Measurements from ENCODE around the gene PLAC8L1. TPM values are rescaled to one million over a fixed set of nuclear protein-coding genes. Genes with fewer than 3 reads are reported as not detected.
"Not testable (repeated sequence)": the region's sequence is repeated elsewhere in the genome, so short reads cannot be mapped to it uniquely, and the experiment has no call there.

The PLAC8L1 gene, protein sequence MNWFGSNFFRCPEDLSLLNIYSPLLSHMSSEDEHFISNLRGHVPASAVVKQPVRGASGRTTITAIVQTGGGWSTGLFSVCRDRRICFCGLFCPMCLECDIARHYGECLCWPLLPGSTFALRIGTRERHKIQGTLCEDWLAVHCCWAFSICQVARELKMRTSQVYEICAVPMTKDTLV
- not detected in 2 replicates for total RNA-seq (2014; rRNA removed; shearing (Covaris generic))
- polyA plus RNA-seq (2015; cell fraction: cytosol; rRNA removed) = 0.30 and 0.42 TPM in 2 replicates
- 0.75 and 0.79 TPM in 2 replicates for polyA plus RNA-seq (2015; cell fraction: nucleus; rRNA removed)

DNA sequence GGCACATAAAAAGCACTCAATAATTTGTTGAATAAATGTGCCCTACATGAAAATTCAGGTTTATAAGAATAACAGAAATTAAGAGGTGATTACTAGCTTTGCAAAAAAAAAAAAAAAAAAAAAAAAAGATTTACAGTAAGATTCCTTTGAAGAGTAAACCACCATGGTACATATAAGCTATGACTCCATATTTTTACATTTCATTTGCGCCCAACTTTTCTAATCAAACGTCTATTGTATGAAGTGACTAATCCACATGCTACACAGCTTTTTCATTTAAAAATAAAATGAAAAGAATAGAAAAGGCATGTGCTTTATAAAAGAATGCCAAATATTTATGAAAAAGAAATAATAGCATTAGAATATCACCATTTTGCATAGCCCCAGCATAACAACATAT is at the start of gene PLAC8L1:
Gene PLAC8L1 (minus strand): TSS at position 101 of the 400 bp plus-strand sequence. CDS start 1,266 bp downstream, outside the sequence.
- no peak for DNase-seq (ENCODE audit: low read depth)

DNA sequence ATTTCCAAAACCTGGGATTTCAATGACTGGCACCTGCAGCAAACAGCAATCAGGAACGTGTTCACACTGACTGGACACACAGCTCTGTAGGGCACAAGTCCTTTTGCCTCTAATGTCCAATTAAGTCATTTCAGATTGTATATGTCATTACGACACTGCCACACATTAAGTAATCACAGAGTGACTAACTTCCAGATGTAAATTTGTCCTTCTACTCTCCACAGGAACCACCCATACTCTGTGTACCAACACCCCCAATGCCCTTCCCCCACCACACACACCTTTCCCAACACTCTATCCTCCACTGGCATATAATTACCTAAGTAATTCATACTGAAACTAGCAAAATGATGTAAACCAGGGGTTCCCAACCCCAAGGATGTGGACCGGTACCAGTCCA is 46.6 kb upstream of the PLAC8L1 start:
- DNase-seq (ENCODE audit: low read depth) = no peak

DNA sequence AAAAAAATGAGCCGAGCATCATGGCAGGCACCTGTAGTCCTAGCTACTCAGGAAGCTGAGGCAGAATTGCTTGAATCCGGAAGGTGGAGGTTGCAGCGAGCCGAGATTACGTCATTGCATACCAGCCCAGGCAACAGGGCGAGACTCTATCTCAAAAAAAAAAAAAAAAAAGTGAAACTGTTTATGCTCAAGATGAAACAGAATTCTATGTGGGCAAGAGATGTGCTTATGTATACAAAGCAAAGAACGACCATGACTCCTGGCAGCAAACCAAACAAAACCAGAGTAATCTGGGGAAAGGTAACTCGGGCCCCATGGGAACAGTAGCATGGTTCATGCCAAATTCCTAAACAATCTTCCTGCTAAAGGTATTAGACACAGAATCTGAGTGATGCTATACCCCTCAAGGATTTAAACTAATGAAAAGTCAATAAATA is 32.6 kb upstream of the PLAC8L1 start:
- DNase-seq (ENCODE audit: low read depth) = no peak

DNA sequence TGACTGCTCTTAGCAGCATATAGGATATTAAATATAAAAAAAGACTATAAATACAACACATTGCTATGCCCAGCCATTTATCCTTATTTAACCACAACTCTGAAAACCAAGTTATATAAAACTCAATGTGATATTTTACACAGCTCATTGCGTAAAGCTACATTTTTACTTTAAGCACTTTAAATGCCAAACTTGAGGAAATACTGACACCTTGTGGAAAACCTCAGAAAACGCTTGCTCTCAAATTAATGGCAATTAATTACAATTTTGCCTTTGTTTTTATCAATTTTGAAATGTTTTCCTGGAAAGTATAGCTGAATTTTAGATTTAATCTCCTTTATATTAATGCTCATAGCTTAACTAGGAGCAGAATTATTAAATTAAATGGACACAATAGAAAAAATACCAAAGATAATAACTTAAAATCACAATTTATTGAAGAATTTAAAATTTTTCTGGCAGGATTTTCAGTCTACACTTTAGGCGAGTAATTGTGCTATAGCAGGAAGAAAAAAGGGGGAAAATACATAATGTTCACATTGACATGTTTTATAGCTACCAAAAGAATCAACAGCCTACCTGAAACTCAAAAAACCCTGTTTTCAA is 25.2 kb upstream of the PLAC8L1 start:
- DNase-seq (ENCODE audit: low read depth) = no peak

DNA sequence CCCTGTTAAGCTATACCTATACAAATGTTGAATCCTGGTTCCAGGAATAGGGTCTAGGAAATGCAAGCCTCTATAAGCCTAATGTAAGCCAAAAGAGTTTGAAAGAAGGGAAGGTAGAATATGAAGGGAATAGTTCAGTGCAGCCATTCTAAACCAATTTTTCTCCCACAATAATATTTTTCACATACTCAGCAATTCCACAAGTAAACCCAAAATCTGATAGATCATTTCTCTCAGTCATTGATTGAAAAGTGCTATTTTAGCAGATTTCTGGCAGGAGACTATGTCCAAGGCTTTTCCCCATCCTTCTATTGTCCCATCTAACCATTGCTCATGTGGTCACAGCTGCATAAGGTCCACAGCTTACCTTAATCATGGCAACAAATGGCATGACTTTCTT is 20.7 kb upstream of the PLAC8L1 start:
- DNase-seq (ENCODE audit: low read depth) = no peak

DNA sequence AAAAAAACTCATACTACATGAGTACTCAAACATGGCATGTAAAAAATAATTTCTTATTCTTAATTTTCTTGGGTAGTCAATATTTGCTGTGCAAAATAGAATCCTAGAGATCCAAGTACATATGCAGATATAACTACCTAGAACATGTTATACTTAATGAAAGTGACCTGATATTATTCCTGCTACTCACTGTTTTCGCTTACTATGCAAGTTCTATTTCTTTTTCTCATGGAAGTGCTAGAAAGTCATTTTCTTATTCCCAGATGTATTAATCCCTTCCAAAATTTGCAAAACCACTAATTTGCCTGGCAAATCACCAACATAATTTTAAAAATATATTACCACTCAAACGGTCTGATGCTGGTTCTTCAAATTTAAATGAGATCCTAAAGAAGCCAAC is 19.2 kb upstream of the PLAC8L1 start:
- no peak for DNase-seq (ENCODE audit: low read depth)

DNA sequence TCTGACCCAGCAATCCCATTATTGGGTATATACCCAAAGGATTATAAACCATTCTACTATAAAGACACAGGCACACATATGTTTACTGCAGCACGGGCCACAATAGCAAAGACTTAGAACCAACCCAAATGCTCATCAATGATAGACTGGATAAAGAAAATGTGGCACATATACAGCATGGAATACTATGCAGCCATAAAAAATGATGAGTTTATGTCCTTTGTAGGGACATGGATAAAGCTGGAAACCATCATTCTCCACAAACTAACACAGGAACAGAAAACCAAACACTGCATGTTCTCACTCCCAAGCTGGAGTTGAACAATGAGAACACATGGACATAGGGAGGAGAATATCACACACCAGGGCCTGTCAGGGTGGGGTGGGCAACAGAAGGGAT is 16.1 kb upstream of the PLAC8L1 start:
- not testable (repeated sequence) for DNase-seq (ENCODE audit: low read depth)

DNA sequence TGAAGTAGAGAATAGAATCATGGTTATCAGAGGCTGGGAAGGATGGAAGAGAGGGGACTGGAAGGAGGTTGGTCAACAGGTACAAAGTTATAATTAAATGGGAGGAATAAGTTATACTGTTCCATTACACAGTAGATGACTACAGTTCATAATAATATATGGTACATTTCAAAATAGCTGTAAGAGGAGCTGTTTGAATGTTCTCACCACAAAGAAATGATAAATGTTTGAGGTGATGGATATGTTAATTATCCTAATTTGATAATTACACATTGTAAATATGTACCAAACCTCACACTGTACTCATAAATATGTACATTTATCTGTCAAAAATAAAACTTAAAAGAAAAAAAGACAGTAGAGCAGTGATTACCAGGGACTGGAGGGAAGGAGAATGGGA is 12.9 kb upstream of the PLAC8L1 start:
- no peak for DNase-seq (ENCODE audit: low read depth)

DNA sequence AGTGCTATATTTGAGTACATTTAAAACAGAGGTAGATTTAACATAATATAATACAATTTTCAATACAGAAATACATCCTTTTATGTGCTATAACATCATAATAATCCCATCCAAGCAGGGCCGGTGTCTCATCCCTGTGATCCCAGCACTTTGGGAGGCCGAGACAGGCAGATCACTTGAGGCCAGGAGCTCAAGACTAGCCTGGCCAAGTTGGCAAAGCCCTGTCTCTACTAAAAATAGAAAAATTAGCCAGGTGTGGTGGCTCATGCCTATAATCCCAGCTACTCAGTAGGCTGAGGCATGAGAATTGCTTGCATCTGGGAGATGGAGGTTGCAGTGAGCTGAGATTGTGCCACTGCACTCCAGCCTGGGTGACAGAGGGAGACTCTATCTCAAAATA is 11.8 kb upstream of the PLAC8L1 start:
- not testable (repeated sequence) for DNase-seq (ENCODE audit: low read depth)

DNA sequence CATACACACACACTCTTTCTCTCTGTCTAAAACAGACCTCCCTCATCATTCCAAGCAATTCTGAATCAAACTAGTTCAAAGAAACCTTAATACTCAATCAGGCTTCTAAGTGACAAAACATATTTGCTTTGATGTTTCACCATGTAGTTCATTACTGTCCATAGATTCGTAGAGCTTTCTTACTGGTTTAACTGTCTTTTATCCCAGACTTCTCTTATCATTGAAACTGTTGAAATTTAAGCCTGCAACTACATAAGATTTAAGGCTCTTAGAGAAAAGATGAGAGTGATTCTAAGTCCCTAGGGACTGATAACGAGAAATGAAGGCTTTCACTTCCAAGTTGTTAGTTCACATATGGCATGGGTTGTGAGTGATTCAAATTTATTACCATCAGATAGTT is 11.0 kb upstream of the PLAC8L1 start:
- no peak for DNase-seq (ENCODE audit: low read depth)

DNA sequence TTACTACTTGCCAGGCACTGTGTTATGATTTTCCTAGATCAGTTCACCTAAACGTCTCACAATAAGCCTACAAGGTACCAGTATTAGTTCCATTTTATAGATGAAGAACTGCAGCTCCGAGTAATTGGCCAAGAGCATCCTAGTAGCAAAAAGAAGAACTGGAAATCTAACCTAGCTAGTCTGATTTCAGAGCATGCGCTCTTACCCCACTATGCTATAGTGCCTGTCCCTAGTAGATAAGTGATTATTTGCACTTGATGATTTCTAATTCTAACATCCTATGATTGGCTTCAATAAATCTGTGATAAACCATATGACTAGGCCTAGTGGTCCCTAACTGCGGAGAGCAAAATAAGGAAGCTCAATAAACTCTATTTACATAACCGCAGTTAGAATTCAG is 7.1 kb upstream of the PLAC8L1 start:
- DNase-seq (ENCODE audit: low read depth) = no peak

DNA sequence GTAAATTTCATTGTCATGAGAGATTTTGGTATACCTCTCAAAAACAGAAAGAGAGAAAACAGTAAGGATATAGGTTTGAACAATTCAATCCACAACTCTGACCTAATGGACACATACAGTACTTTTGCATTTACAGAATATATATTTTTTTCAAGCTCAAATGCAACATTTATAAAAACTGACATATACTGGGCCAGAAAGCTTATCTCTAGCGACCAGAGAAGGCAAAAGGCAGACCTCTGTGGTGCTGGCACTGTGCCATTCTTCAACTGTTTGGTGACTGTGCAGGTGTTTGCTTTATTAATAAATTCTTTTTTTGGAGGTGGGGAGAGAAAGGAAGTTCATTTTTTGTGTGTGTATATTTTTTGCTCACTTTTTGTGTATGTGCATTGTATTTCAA is 6.0 kb upstream of the PLAC8L1 start:
- DNase-seq (ENCODE audit: low read depth) = no peak

DNA sequence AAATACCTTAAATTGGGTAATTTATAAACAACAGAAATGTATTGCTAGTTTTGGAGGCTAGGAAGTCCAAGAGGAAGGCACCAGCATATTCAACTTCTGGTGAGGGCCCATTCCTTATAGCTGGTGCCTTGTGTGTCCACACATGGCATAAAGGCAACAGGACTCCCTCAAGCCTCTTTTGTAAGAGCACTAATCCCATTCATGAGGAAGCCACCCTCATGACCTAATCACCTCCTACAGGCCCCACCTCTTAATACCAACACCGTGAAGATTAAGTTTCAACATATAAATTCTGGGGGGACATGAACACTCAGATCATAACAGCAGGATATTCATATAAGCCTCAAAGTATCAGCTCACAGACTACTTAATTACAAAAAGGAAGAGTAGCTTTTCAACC is 4.0 kb upstream of the PLAC8L1 start:
- DNase-seq (ENCODE audit: low read depth) = no peak

DNA sequence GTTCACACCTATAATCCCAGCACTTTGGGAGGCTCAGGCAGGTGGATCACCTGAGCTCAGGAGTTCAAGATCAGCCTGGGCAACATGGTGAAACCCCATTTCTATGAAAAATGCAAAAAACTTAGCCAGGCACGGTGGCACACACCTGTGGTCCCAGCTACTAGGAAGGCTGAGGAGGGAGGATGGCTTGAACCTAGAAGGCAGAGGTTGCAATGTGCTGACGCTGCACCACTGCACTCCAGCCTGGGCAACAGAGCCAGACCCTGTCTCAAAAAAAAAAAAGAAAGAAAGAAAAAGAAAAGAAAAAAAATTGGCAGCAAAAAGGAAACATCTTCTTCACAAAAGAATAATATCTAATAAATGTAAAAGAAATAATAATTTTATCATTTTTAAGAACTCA is 3.5 kb upstream of the PLAC8L1 start:
- DNase-seq (ENCODE audit: low read depth) = not testable (repeated sequence)

DNA sequence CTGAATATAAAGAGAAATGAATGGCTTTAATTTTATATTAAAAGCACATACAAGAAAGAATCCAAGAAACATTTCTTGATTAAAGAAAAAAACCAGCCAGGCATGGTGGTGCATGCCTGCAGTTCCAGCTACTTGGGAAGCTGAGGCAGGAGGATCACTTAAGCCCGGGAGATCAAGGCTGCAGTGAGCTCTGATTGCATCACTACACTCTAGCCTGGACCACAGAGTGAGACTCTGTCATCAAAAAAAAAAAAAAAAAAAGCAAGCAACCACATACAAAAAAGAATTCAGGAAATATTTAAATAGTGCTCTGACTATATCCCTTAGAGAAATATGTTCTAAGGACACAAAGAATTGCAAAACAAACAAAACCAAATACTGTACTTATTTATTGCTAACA is 2.5 kb upstream of the PLAC8L1 start:
- no peak for DNase-seq (ENCODE audit: low read depth)

DNA sequence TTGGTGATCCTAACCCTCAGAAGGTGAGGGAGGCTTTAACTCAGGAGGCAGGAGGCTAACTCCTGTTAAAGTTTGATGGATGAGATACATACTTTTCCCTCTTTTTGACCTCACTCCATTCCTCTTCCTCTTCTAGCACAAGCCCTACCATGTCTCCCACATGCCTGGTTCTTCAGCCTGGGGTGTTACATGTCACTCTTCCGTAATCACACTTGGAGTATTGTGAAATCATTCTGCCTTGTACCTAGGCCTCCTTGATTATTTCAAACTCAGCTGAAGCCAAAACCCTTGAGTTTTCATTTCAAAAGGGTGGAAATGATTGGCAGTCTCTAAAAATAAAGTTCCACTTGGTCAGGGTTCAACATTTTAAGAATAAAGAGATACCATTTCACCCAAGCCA is 1.8 kb downstream of the PLAC8L1 start:
- DNase-seq (ENCODE audit: low read depth) = no peak

DNA sequence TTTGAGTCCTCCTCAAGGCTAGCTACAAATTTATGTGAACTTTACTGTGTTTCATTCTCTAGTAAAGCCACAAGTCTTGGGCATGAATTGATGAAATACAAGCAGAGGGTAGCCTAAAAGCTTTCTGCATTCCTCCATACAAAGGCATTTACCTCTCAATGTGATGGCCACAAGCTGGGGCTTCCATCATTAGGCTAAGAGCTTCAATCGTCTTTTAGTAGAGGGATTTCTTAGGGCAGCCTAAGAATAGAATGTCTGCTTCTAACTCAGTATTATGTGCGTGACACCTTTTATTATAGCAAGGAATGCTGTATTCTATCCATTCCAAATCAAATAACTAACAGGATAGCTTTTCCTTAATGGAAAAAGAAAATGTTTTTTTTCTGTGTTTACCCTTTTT is 3.7 kb downstream of the PLAC8L1 start:
- DNase-seq (ENCODE audit: low read depth) = no peak

DNA sequence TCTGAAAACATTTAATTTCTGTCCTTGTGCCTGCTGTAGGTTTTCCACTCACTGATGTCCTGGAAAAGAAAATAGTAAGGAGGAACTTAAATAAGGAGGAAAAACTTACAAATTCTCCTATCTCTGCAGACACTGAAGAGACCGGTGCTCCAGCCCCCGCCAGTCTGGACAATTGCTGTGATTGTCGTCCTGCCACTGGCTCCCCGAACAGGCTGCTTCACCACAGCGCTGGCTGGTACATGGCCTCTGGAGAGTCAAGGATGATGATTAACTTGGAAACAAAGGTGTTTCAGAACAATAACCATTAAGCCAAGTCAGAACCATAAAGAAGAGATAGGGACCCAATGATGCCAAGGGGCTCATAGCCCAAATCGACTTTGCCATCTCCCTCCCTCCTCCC is 7.3 kb downstream of the PLAC8L1 start:
- DNase-seq (ENCODE audit: low read depth) = no peak

DNA sequence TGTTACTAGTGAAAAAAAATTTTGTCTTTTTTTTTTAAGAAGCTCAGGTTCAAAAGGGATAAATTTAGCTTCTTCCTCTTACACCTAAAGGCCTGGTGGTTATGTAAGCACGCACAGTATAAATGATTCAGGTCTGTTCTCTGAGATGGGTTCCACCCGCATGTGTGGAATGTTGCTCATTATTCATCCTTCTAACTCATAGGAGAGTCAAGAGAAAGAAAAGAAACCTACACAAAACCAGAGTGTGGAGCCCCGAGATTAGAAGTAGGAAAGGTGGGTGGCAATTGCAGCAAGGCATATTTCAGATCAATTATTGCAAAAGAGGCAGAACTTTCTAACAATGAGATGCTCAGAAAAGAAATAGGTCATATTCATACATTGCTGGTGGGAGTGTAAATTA is 13.5 kb downstream of the PLAC8L1 start:
- DNase-seq (ENCODE audit: low read depth) = no peak

DNA sequence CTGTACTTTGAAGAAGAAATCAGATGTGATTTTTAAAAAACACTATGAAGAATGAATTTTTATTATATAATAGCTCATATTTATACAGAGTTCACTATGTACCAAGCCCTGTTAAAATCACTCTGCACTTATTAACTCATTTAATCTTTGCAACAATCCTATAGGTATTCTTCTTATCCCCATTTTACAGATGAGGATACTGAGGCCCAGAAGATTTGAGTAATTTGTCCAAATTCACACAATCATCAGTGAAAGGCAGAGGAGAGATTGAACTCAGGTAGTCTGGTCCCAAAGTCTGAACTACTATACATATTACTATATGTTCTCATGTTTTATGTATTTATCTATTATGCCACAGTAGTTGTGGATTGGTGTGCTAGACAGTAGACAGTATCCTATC is 16.1 kb downstream of the PLAC8L1 start:
- DNase-seq (ENCODE audit: low read depth) = no peak

DNA sequence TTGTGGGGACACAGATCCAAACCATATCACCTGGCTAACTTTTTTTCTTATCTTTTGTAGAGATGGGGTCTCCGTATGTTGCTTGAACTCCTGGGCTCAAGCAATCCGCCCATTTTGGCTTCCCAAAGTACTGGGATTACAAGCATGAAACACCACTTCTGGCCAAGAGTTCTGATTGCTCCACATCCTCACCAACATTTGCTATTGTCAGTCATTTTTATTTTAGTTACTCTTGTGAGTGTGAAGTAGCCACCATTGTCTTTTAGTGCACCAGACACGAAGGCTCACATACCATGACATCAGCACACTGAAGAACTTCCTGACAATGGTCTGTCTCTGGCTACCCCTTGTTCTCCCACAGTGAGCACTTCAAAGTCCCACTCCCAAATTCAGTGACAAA is 17.3 kb downstream of the PLAC8L1 start:
- no peak for DNase-seq (ENCODE audit: low read depth)

DNA sequence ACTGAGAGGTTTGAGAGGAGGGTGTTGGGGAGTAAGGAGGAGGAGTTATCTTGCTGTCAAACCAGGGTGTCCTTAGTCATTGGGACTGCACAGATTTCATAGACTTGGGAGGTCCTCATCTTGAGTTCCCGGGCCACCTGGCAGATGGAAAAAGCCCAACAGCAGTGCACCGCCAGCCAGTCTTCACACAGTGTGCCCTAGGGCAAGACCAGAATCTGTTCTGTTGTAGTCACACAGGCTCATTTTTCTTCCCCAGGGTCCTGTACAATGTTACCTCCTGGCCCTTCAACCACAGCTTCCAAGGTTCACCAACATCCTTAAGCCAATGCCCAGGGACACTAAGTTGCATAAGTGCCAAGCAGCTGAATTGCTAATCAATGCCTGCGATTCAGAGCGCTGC is 21.0 kb downstream of the PLAC8L1 start:
- DNase-seq (ENCODE audit: low read depth) = no peak

DNA sequence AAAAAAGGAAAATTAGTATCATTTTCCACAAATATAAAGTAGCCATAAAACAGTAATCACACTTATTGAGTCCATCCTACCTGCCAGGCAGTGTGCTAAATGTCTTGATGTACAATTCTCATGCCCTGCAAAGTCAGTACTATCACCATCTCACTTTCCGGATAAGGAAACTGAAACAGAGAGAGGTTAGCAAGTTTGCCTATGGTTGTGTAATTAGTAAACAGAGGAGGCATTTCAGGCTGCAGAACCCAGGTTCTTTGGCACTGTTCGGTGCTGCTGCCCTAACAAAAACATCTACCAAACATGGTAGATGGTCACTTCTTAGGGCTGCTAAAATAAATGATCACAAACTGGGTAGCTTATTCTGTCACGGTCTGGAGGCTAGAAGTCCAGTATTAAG is 22.6 kb downstream of the PLAC8L1 start:
- DNase-seq (ENCODE audit: low read depth) = no peak

Data from HT1080 (cell line).